Measurements from ENCODE around the gene CHD5.

CHD5 gene

GRCh38 chr1:6108476-6108875, 71.6 kb downstream of the CHD5 start:
- Histone ChIP-seq H3K4me3 (ENCODE audit: low read depth in 1 of 2, low read length in 1 of 2) (no peak overlapping the region), H3K27me3 (peaks cover 25% of the 10 kb centered on the region), H3K9me3 (no peaks in the 10 kb centered on the region), H3K4me1 (ENCODE audit: control insufficient read depth in 1 of 2, insufficient read depth in 1 of 2, low read depth in 1 of 2, low read length in 1 of 2) (no peaks in the 10 kb centered on the region), H3K36me3 (no peaks in the 10 kb centered on the region), H3K27ac (no peak overlapping the region)
- no peak for TF ChIP-seq CTCF (IDR thresholded peaks at IDR 0.05)

GRCh38 chr1:6107409-6108356, 72.4 kb downstream of the CHD5 start:
- Histone ChIP-seq H3K9me3 (no peaks in the 10 kb centered on the region), H3K27ac (no peak overlapping the region), H3K27me3 (peaks cover 19% of the 10 kb centered on the region), H3K4me3 (ENCODE audit: low read depth in 1 of 2, low read length in 1 of 2) (no peak overlapping the region), H3K36me3 (no peaks in the 10 kb centered on the region), H3K4me1 (ENCODE audit: control insufficient read depth in 1 of 2, insufficient read depth in 1 of 2, low read depth in 1 of 2, low read length in 1 of 2) (no peaks in the 10 kb centered on the region)
- no peak for TF ChIP-seq CTCF (IDR thresholded peaks at IDR 0.05)

- H3K27me3 ChIP-seq: peaks cover 19% of the 10 kb centered on the region
- H3K36me3 ChIP-seq: no peaks in the 10 kb centered on the region
- H3K4me1 ChIP-seq (ENCODE audit: control insufficient read depth in 1 of 2, insufficient read depth in 1 of 2, low read depth in 1 of 2, low read length in 1 of 2): no peaks in the 10 kb centered on the region
- H3K4me3 ChIP-seq (ENCODE audit: low read depth in 1 of 2, low read length in 1 of 2): no peak overlapping the region
- no peaks in the 10 kb centered on the region for H3K9me3 ChIP-seq
- H3K27ac ChIP-seq: no peak overlapping the region
- no peak for TF ChIP-seq CTCF (IDR thresholded peaks at IDR 0.05)
These were observed 73.1 kb downstream of the CHD5 start for GRCh38 chr1:6106977-6107376.

GRCh38 chr1:6106321-6106731, 73.8 kb downstream of the CHD5 start:
- TF ChIP-seq CTCF (IDR thresholded peaks at IDR 0.05): no peak
- H3K27me3 ChIP-seq: peaks cover 25% of the 10 kb centered on the region
- no peaks in the 10 kb centered on the region for H3K4me1 ChIP-seq (ENCODE audit: control insufficient read depth in 1 of 2, insufficient read depth in 1 of 2, low read depth in 1 of 2, low read length in 1 of 2)
- no peaks in the 10 kb centered on the region for H3K9me3 ChIP-seq
- H3K4me3 ChIP-seq (ENCODE audit: low read depth in 1 of 2, low read length in 1 of 2): no peak overlapping the region
- H3K27ac ChIP-seq: no peak overlapping the region
- no peaks in the 10 kb centered on the region for H3K36me3 ChIP-seq

- no peak overlapping the region for H3K4me3 ChIP-seq (ENCODE audit: low read depth in 1 of 2, low read length in 1 of 2)
- H3K36me3 ChIP-seq: no peaks in the 10 kb centered on the region
- H3K4me1 ChIP-seq (ENCODE audit: control insufficient read depth in 1 of 2, insufficient read depth in 1 of 2, low read depth in 1 of 2, low read length in 1 of 2): no peaks in the 10 kb centered on the region
- H3K27me3 ChIP-seq: peaks cover 27% of the 10 kb centered on the region
- no peaks in the 10 kb centered on the region for H3K9me3 ChIP-seq
- H3K27ac ChIP-seq: no peak overlapping the region
- no peak for TF ChIP-seq CTCF (IDR thresholded peaks at IDR 0.05)
These were observed 74.4 kb downstream of the CHD5 start for GRCh38 chr1:6105763-6106162.
